OCI-LY1 (cell line): Measurements from ENCODE around the gene ZNF619.

Experiments
- CTCF ChIP-seq: fragments of 200-600 bp; sonication (generic), shearing (Covaris generic); IDR thresholded peaks from 2 replicates; pipeline ENCODE4 v1.5.1; 2017; ENCODE audit warnings: mild to moderate bottlenecking, antibody characterized with exemption, low read length, moderate library complexity, mixed read lengths
- EZH2 ChIP-seq: fragments of 200-600 bp; sonication (generic), shearing (Covaris generic); IDR thresholded peaks from 2 replicates; pipeline ENCODE4 v1.8.0; 2017; ENCODE audit warnings: borderline replicate concordance, mixed run types, mild to moderate bottlenecking, antibody characterized with exemption, low read length, moderate library complexity, mixed read lengths

- TF ChIP-seq CTCF: no peak
- TF ChIP-seq EZH2: no peak
These were observed 27.9 kb downstream of the ZNF619 start for GRCh38 chr3:40504636-40505430.
